PC-3 (cell line): ENCODE measurements around the gene IFT122.

ENCODE experiments used
- EZH2 ChIP-seq: fragments of 300-600 bp; sonication (generic); IDR thresholded peaks from one replicate; pipeline ENCODE4 v1.6.1; 2017; ENCODE audit warnings: antibody characterized with exemption, mild to moderate bottlenecking, low read length; ENCODE audit not compliant: unreplicated experiment
- TF ChIP-seq, protein P1 (sequence below): fragments of 300-600 bp; sonication (generic); conservative IDR thresholded peaks from 2 replicates; pipeline ENCODE4 v1.5.1; 2017; ENCODE audit warnings: antibody characterized with exemption, low read depth, mild to moderate bottlenecking, low read length

DNA sequence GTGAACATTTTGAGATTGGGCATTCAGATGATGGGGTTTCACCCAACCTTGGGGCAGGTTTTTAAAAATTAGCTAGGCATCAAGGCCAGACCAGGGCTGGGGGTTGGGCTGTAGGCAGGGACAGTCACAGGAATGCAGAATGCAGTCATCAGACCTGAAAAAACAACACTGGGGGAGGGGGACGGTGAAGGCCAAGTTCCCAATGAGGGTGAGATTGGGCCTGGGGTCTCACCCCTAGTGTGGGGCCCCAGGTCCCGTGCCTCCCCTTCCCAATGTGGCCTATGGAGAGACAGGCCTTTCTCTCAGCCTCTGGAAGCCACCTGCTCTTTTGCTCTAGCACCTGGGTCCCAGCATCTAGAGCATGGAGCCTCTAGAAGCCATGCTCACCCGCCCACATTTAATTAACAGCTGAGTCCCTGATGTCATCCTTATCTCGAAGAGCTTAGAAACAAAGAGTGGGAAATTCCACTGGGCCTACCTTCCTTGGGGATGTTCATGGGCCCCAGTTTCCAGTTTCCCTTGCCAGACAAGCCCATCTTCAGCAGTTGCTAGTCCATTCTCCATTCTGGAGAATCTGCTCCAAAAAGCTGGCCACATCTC is 94.5 kb downstream of the IFT122 start:
- no peak for TF ChIP-seq EZH2
- TF ChIP-seq, protein P1, sequence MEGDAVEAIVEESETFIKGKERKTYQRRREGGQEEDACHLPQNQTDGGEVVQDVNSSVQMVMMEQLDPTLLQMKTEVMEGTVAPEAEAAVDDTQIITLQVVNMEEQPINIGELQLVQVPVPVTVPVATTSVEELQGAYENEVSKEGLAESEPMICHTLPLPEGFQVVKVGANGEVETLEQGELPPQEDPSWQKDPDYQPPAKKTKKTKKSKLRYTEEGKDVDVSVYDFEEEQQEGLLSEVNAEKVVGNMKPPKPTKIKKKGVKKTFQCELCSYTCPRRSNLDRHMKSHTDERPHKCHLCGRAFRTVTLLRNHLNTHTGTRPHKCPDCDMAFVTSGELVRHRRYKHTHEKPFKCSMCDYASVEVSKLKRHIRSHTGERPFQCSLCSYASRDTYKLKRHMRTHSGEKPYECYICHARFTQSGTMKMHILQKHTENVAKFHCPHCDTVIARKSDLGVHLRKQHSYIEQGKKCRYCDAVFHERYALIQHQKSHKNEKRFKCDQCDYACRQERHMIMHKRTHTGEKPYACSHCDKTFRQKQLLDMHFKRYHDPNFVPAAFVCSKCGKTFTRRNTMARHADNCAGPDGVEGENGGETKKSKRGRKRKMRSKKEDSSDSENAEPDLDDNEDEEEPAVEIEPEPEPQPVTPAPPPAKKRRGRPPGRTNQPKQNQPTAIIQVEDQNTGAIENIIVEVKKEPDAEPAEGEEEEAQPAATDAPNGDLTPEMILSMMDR: no peak
